OCI-LY7 (cell line): ENCODE data around the gene USP53.

ENCODE experiments used
- EZH2phosphoT487 ChIP-seq: fragments of 200-600 bp; sonication (generic); IDR thresholded peaks from 2 replicates; pipeline ENCODE4 v1.6.1; 2018; ENCODE audit warnings: low read depth, borderline replicate concordance, mild to moderate bottlenecking, mixed run types, antibody characterized with exemption, low read length, moderate library complexity, mixed read lengths
- TF ChIP-seq, protein P1 (sequence below): fragments of 200-600 bp; sonication (generic); conservative IDR thresholded peaks from 2 replicates; pipeline ENCODE4 v1.5.1; 2014; ENCODE audit warnings: mild to moderate bottlenecking, antibody characterized with exemption, low read length, moderate library complexity, mixed read lengths

DNA sequence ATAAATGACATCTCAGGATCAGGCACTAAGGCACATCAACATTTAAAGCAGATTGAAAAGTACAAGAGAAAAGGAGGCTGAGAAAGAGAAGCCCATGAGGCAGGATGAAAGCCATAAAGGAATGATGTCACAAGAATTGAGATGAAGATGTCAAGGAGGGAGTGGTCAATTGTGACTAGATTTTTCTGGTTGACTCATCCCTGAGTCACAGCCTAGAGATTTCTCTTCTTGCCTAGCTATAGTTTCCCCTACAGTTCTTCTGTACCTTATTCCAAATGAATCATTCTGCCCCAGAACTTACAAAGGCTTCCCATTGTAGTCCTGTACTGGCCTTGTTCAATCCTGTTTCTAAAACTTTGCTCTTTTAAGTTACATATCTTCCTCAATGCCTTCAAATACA, 3.4 kb upstream of the USP53 start:
- TF ChIP-seq, protein P1, sequence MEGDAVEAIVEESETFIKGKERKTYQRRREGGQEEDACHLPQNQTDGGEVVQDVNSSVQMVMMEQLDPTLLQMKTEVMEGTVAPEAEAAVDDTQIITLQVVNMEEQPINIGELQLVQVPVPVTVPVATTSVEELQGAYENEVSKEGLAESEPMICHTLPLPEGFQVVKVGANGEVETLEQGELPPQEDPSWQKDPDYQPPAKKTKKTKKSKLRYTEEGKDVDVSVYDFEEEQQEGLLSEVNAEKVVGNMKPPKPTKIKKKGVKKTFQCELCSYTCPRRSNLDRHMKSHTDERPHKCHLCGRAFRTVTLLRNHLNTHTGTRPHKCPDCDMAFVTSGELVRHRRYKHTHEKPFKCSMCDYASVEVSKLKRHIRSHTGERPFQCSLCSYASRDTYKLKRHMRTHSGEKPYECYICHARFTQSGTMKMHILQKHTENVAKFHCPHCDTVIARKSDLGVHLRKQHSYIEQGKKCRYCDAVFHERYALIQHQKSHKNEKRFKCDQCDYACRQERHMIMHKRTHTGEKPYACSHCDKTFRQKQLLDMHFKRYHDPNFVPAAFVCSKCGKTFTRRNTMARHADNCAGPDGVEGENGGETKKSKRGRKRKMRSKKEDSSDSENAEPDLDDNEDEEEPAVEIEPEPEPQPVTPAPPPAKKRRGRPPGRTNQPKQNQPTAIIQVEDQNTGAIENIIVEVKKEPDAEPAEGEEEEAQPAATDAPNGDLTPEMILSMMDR = no peak
- no peak for TF ChIP-seq EZH2phosphoT487
